GM12891 (cell line): Measurements from ENCODE around the gene SIM1.

Source experiments
- PAX5 ChIP-seq: IDR thresholded peaks from 2 replicates; pipeline ENCODE4 v1.6.1; 2011; ENCODE audit warnings: low read length, moderate library complexity, mild to moderate bottlenecking; ENCODE audit not compliant: insufficient read depth, severe bottlenecking
- POLR2A ChIP-seq: IDR thresholded peaks from 2 replicates; pipeline ENCODE4 v1.6.1; 2011; ENCODE audit warnings: low read depth, low read length, control low read depth
- POLR2AphosphoS5 ChIP-seq: IDR thresholded peaks from 2 replicates; pipeline ENCODE4 v1.6.1; 2011; ENCODE audit warnings: low read depth, low read length, control low read depth
- POU2F2 ChIP-seq: IDR thresholded peaks from 2 replicates; pipeline ENCODE4 v1.6.1; 2011; ENCODE audit warnings: low read depth, mild to moderate bottlenecking, control low read depth, low read length, moderate library complexity
- SPI1 ChIP-seq: IDR thresholded peaks from 2 replicates; pipeline ENCODE4 v1.6.1; 2011; ENCODE audit warnings: low read depth, low read length, control low read depth
- TAF1 ChIP-seq: IDR thresholded peaks from 2 replicates; pipeline ENCODE4 v1.6.1; 2011; ENCODE audit warnings: low read depth, low read length, control low read depth

DNA sequence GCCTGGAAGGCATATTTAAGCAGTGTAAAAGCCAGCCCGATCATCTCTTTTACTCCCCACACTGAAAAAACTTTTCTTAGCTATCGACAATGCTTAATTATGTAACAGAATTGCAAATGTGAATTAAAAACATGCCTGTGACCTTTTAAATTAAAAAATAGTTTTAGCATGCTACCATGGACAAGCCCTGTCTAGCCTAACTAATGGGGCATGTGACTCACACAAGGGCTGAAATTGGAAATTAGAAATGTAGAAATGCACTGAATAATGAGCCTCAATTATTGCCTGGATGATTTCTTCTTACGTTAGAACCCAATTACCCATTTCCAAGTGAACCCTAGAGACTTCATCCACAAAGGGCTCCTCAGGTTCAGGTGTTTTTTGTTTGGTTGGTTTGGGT lies 82.7 kb downstream of the SIM1 start:
- TF ChIP-seq POLR2A (no peak), TAF1 (no peak), POLR2AphosphoS5 (no peak), SPI1 (no peak), PAX5 (no peak), POU2F2 (no peak)
